Panc1 (cell line): ENCODE measurements around the gene CRISP1. TPM values are rescaled to one million over a fixed set of nuclear protein-coding genes. Genes with fewer than 3 reads are reported as not detected.

ENCODE experiments used
- ATAC-seq: fragments of 200-7000 bp; cut with Tn5 transposase; 2 replicates; pipeline ENCODE4 v1.9.1; 2020; ENCODE audit warnings: mild to moderate bottlenecking, moderate library complexity
- BruUV-seq: library from RNA; stranded (reverse); fragments of 400-500 nt; replicated peaks from 2 replicates; lab custom pipeline; 2021; lab: Mats Ljungman, UMichigan
- CTCF ChIA-PET: fragments of 300-600 bp; sonication (Branson Sonifier 250); formaldehyde crosslinking; loops from one replicate; lab custom pipeline; 2022; ENCODE audit warnings: antibody characterized with exemption; lab: Charles Lee
- POLR2A ChIA-PET: fragments of 300-600 bp; sonication (Branson Sonifier 250); formaldehyde crosslinking; loops from one replicate; lab custom pipeline; 2022; ENCODE audit warnings: antibody characterized with exemption; lab: Charles Lee
- DNase-seq: peaks from one replicate; pipeline ENCODE4 v3.0.0-alpha.2; 2010; ENCODE audit warnings: low read depth, low spot score
- H3K27ac ChIP-seq: 2 replicates; pipeline ENCODE4 v1.5.1; 2011; ENCODE audit warnings: mild to moderate bottlenecking, low read length, inconsistent platforms
- H3K27me3 ChIP-seq: fragments of 200-500 bp; sonication (Bioruptor generic); 2 replicates; pipeline ENCODE4 v1.6.0; 2014; ENCODE audit warnings: low read length, inconsistent platforms; ENCODE audit not compliant: control insufficient read depth, insufficient read depth
- H3K36me3 ChIP-seq: fragments of 200-500 bp; sonication (Bioruptor generic); 2 replicates; pipeline ENCODE4 v1.5.1; 2014; ENCODE audit warnings: inconsistent platforms, mild to moderate bottlenecking, low read length, moderate library complexity; ENCODE audit not compliant: control insufficient read depth, insufficient read depth
- H3K4me1 ChIP-seq: 2 replicates; pipeline ENCODE4 v1.5.1; 2011; ENCODE audit warnings: inconsistent platforms, mild to moderate bottlenecking, low read length, moderate library complexity; ENCODE audit not compliant: control insufficient read depth, insufficient read depth
- H3K4me3 ChIP-seq, 2 experiments: 2 replicates each; pipeline ENCODE4 v1.5.1; 2011 to 2012; ENCODE audit warnings: low read depth in 2 of 2, low read length in 2 of 2, mild to moderate bottlenecking in 2 of 2, inconsistent platforms in 1 of 2, moderate library complexity in 1 of 2
- H3K9me3 ChIP-seq: fragments of 200-500 bp; sonication (Bioruptor generic); 2 replicates; pipeline ENCODE4 v1.5.1; 2014; ENCODE audit warnings: low read depth, mild to moderate bottlenecking, inconsistent platforms, low read length, moderate library complexity; ENCODE audit not compliant: control insufficient read depth, insufficient read depth
- POLR2AphosphoS5 ChIP-seq: IDR thresholded peaks from 2 replicates; pipeline ENCODE4 v1.6.1; 2012; ENCODE audit warnings: mild to moderate bottlenecking, low read depth, low read length, moderate library complexity
- REST ChIP-seq, 2 experiments: IDR thresholded peaks; 2 replicates each; pipeline ENCODE4 v1.6.1; 2011 to 2012; ENCODE audit warnings: low read depth in 2 of 2, control low read depth in 1 of 2, low read length in 1 of 2, mild to moderate bottlenecking in 1 of 2, moderate library complexity in 1 of 2; ENCODE audit not compliant: insufficient read depth in 1 of 2
- SIN3A ChIP-seq: IDR thresholded peaks from 2 replicates; pipeline ENCODE4 v1.6.1; 2012; ENCODE audit warnings: low read depth, mild to moderate bottlenecking, low read length, moderate library complexity, borderline replicate concordance; ENCODE audit not compliant: insufficient read depth
- TCF7L2 ChIP-seq: IDR thresholded peaks from 2 replicates; pipeline ENCODE4 v1.6.1; 2011; ENCODE audit warnings: mild to moderate bottlenecking, low read depth, low read length, inconsistent platforms
- in situ Hi-C: cut with HindIII; loops from 2 replicates; pipeline ENCODE4 v1.10.0; 2016; ENCODE audit warnings: low sequenced_read_pairs, low pct_unique_long_range_greater_than_20kb
- intact Hi-C: fragments of 100-400 bp; cut with micrococcal nuclease; formaldehyde crosslinking; loops from one replicate; pipeline ENCODE4 v1.10.0; 2022; ENCODE audit not compliant: unreplicated experiment
- total RNA-seq: library from RNA; stranded (reverse); gene quantifications from one replicate; pipeline ENCODE4 v1.2.1, GENCODE V29; 2021; ENCODE audit not compliant: unreplicated experiment
- TF ChIP-seq, protein P1 (sequence below): fragments of 450-650 bp; IDR thresholded peaks from 2 replicates; pipeline ENCODE4 v1.5.1; 2017; ENCODE audit warnings: mild to moderate bottlenecking

Gene CRISP1
- total RNA-seq, 1 experiment from 2014 or later: not detected

GRCh38 chr6:49806145-49806544, 60.2 kb downstream of the CRISP1 start:
- H3K9me3 ChIP-seq: no peaks in the 10 kb centered on the region
- no peaks in the 10 kb centered on the region for H3K4me1 ChIP-seq
- H3K27me3 ChIP-seq: no peaks in the 10 kb centered on the region
- intact Hi-C loops: no loop called here
- no peak for DNase-seq
- TF ChIP-seq, protein P1, sequence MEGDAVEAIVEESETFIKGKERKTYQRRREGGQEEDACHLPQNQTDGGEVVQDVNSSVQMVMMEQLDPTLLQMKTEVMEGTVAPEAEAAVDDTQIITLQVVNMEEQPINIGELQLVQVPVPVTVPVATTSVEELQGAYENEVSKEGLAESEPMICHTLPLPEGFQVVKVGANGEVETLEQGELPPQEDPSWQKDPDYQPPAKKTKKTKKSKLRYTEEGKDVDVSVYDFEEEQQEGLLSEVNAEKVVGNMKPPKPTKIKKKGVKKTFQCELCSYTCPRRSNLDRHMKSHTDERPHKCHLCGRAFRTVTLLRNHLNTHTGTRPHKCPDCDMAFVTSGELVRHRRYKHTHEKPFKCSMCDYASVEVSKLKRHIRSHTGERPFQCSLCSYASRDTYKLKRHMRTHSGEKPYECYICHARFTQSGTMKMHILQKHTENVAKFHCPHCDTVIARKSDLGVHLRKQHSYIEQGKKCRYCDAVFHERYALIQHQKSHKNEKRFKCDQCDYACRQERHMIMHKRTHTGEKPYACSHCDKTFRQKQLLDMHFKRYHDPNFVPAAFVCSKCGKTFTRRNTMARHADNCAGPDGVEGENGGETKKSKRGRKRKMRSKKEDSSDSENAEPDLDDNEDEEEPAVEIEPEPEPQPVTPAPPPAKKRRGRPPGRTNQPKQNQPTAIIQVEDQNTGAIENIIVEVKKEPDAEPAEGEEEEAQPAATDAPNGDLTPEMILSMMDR: no peak
- TF ChIP-seq POLR2AphosphoS5: no peak
- TF ChIP-seq TCF7L2: no peak
- no peak for TF ChIP-seq SIN3A
- TF ChIP-seq REST (IDR thresholded peaks at IDR 0.05; ENCODE audit: insufficient read depth in 1 of 2, low read depth in 2 of 2, low read length in 1 of 2): no peak
- ChIA-PET CTCF (no interaction called here), POLR2A (no interaction called here)
- no TSS peak for BruUV-seq
- in situ Hi-C loops: no loop called here
- ATAC-seq: no peak
- H3K27ac ChIP-seq: no peak overlapping the region
- no peak overlapping the region for H3K4me3 ChIP-seq
- no peaks in the 10 kb centered on the region for H3K36me3 ChIP-seq

- H3K4me3 ChIP-seq: no peak overlapping the region
- CTCF ChIA-PET: no interaction called here
- POLR2A ChIA-PET: no interaction called here
- no peaks in the 10 kb centered on the region for H3K9me3 ChIP-seq
- in situ Hi-C loops (no loop called here), intact Hi-C loops (no loop called here)
- no peaks in the 10 kb centered on the region for H3K36me3 ChIP-seq
- H3K4me1 ChIP-seq: no peaks in the 10 kb centered on the region
- no peaks in the 10 kb centered on the region for H3K27me3 ChIP-seq
- no TSS peak for BruUV-seq
- ATAC-seq: no peak
- TF ChIP-seq REST (IDR thresholded peaks at IDR 0.05; ENCODE audit: insufficient read depth in 1 of 2, low read depth in 2 of 2, low read length in 1 of 2): no peak
- TF ChIP-seq TCF7L2: no peak
- TF ChIP-seq SIN3A: no peak
- TF ChIP-seq, protein P1: no peak
- no peak for TF ChIP-seq POLR2AphosphoS5
- no peak overlapping the region for H3K27ac ChIP-seq
- DNase-seq: no peak
These were observed 61.1 kb downstream of the CRISP1 start for GRCh38 chr6:49805246-49805645.
